Measurements from ENCODE around the gene ROBO1. TPM values are rescaled to one million over a fixed set of nuclear protein-coding genes. Genes with fewer than 3 reads are reported as not detected.

ROBO1 gene
- total RNA-seq, 1 donor from 2014 or later = 250 TPM

DNA sequence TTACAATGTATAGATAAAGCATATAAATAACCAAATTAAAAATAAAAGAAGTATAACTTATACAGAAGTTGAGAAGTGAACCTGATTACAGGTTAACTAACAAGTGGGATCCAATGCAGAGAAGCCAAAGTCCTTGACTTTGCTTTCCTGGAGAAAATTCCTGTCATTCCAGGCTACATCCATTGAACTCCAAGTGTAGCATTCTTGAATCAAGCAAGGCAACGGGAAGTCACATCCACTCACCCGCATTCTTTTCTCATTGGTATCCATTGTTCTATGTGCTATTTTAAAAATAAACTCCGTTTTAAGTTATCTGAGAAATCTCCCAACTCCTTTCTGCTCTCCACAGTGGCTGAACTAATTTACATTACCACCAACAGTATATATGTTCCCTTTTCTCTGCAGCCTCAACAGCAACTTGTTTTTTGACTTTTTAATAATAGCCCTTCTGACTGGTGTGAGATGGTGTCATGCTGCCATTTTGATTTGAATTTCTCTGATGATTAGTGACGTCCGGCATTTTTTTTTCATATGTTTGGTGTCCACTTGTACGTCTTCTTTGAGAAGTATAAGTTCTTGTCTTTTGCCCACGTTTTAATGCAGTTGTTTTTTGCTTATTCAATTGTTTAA lies 534.3 kb downstream of the ROBO1 start:
- DNase-seq (ENCODE audit: low spot score) = no peak
- TF ChIP-seq, protein P1, sequence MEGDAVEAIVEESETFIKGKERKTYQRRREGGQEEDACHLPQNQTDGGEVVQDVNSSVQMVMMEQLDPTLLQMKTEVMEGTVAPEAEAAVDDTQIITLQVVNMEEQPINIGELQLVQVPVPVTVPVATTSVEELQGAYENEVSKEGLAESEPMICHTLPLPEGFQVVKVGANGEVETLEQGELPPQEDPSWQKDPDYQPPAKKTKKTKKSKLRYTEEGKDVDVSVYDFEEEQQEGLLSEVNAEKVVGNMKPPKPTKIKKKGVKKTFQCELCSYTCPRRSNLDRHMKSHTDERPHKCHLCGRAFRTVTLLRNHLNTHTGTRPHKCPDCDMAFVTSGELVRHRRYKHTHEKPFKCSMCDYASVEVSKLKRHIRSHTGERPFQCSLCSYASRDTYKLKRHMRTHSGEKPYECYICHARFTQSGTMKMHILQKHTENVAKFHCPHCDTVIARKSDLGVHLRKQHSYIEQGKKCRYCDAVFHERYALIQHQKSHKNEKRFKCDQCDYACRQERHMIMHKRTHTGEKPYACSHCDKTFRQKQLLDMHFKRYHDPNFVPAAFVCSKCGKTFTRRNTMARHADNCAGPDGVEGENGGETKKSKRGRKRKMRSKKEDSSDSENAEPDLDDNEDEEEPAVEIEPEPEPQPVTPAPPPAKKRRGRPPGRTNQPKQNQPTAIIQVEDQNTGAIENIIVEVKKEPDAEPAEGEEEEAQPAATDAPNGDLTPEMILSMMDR (IDR thresholded peaks at IDR 0.05; ENCODE audit: unreplicated experiment) = no peak
- H3K27me3 Mint-ChIP-seq (ENCODE audit: unreplicated experiment) = peaks cover 1% of the 10 kb centered on the region
- H3K4me3 Mint-ChIP-seq (ENCODE audit: unreplicated experiment) = no peak overlapping the region
- no peaks in the 10 kb centered on the region for H3K4me1 Mint-ChIP-seq (ENCODE audit: unreplicated experiment)
- H3K9me3 Mint-ChIP-seq (ENCODE audit: unreplicated experiment) = no peaks in the 10 kb centered on the region
- no peaks in the 10 kb centered on the region for H3K36me3 Mint-ChIP-seq (ENCODE audit: low read depth, unreplicated experiment)
- no peak overlapping the region for H3K27ac Mint-ChIP-seq (ENCODE audit: unreplicated experiment)

DNA sequence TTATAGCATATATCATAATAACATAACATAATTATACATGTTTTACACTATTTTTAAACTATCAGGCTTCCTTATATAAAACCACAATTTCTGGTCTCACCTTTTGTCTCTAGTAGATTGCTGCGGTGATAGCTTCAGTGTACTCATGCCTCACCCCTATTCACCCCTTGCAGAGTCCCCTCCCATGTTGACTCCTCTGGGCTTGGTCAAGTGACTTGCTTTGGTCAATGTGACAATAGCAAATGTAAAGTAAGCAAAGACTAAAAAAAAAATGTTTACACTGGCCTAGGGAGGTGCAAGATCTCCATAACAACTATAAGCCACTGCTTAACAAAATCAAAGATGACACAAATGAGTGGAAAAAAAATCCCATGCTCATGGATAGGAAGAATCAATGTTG lies 537.5 kb downstream of the ROBO1 start:
- TF ChIP-seq, protein P1 (IDR thresholded peaks at IDR 0.05; ENCODE audit: unreplicated experiment) = no peak
- H3K27me3 Mint-ChIP-seq (ENCODE audit: unreplicated experiment) = peaks cover 1% of the 10 kb centered on the region
- H3K27ac Mint-ChIP-seq (ENCODE audit: unreplicated experiment) = no peak overlapping the region
- H3K4me3 Mint-ChIP-seq (ENCODE audit: unreplicated experiment) = no peak overlapping the region
- H3K4me1 Mint-ChIP-seq (ENCODE audit: unreplicated experiment) = no peaks in the 10 kb centered on the region
- no peaks in the 10 kb centered on the region for H3K9me3 Mint-ChIP-seq (ENCODE audit: unreplicated experiment)
- DNase-seq (ENCODE audit: low spot score) = no peak
- no peaks in the 10 kb centered on the region for H3K36me3 Mint-ChIP-seq (ENCODE audit: low read depth, unreplicated experiment)

DNA sequence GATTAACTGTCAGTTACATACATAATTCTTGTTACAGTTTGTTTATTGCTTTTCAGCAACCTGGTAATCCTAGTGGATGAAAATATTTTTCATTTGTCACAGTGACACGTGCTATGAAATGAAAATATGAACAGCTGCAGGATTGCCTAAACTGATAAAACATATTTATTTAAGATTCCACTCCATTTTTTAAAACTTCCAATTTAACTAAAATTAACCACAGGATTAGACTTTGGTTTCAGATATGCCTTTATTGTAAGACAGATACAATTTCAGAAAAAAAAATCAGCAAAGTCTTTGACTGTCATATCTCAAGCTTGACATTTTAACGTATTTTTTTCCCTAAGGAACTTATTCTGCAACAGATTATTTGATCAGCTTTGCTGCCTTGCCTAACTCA lies 550.7 kb downstream of the ROBO1 start:
- Mint-ChIP-seq H3K4me3 (ENCODE audit: unreplicated experiment) (no peak overlapping the region), H3K9me3 (ENCODE audit: unreplicated experiment) (no peaks in the 10 kb centered on the region), H3K27me3 (ENCODE audit: unreplicated experiment) (no peaks in the 10 kb centered on the region), H3K4me1 (ENCODE audit: unreplicated experiment) (no peaks in the 10 kb centered on the region), H3K36me3 (ENCODE audit: low read depth, unreplicated experiment) (no peaks in the 10 kb centered on the region), H3K27ac (ENCODE audit: unreplicated experiment) (no peak overlapping the region)
- TF ChIP-seq, protein P1 (IDR thresholded peaks at IDR 0.05; ENCODE audit: unreplicated experiment) = no peak
- no peak for DNase-seq (ENCODE audit: low spot score)

DNA sequence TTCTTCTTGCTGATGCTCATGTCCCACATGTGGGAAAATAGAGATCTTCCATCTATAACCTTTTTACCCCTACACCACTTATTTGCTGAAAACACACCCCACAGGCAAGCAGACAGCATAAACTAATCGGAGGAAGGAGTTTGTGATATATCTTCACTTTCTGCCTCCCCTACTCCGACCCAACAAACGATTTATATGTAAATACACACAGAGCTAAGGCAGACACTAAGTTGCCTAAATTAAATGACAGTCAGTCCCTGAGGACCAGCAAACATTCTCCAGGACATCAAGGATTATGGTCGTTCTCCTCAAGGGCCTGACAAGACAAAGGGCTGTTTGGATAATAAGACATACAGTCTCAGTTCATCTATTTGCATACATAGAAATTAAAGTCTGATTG lies 552.5 kb downstream of the ROBO1 start:
- no peak overlapping the region for H3K4me3 Mint-ChIP-seq (ENCODE audit: unreplicated experiment)
- DNase-seq (ENCODE audit: low spot score) = no peak
- no peaks in the 10 kb centered on the region for H3K27me3 Mint-ChIP-seq (ENCODE audit: unreplicated experiment)
- no peak overlapping the region for H3K27ac Mint-ChIP-seq (ENCODE audit: unreplicated experiment)
- H3K36me3 Mint-ChIP-seq (ENCODE audit: low read depth, unreplicated experiment) = no peaks in the 10 kb centered on the region
- no peaks in the 10 kb centered on the region for H3K4me1 Mint-ChIP-seq (ENCODE audit: unreplicated experiment)
- TF ChIP-seq, protein P1 (IDR thresholded peaks at IDR 0.05; ENCODE audit: unreplicated experiment) = no peak
- H3K9me3 Mint-ChIP-seq (ENCODE audit: unreplicated experiment) = no peaks in the 10 kb centered on the region

DNA sequence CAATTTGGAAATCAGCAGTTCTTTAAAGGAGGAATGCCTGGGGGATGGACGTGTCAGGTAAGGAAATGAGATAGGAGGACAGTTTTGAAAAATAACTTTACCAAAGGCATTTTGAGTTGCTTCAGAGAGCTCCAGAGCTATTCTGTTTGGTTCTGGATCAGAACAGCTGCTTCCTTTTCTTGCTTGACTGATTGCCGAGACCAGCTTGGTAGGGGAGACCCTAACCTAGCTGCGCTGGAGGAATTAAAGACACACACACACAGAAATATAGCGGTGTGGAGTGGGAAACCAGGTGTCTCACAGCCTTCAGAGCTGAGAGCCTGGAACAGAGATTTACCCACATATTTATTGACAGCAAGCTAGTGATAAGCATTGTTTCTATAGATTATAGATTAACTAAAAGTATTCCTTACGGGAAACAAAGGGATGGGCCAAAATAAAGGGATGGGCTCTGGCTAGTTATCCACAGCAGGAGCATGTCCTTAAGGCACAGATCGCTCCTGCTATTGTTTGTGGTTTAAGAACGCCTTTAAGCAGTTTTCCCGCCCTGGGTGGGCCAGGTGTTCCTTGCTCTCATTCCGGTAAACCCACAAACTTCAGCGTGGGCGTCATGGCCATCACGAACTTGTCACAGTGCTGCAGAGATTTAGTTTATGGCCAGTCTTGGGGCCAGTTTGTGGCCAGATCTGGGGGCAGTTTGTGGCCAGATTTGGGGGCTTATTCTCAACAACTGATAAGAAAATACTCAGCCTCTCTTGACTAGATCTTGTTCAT lies 556.0 kb downstream of the ROBO1 start:
- Mint-ChIP-seq H3K4me1 (ENCODE audit: unreplicated experiment) (no peaks in the 10 kb centered on the region), H3K27me3 (ENCODE audit: unreplicated experiment) (peaks cover 2% of the 10 kb centered on the region), H3K27ac (ENCODE audit: unreplicated experiment) (no peak overlapping the region), H3K36me3 (ENCODE audit: low read depth, unreplicated experiment) (no peaks in the 10 kb centered on the region), H3K9me3 (ENCODE audit: unreplicated experiment) (peaks cover 4% of the 10 kb centered on the region), H3K4me3 (ENCODE audit: unreplicated experiment) (no peak overlapping the region)
- TF ChIP-seq, protein P1 (IDR thresholded peaks at IDR 0.05; ENCODE audit: unreplicated experiment) = no peak
- DNase-seq (ENCODE audit: low spot score) = no peak

Measured in endothelial cell (in vitro differentiated cells).